HG02571 (cell line): ENCODE measurements around the gene NR6A1.
A peak's percentile ranks its signal among the peaks of the same experiment; 100 is the strongest.

Experiments used
- ATAC-seq: cut with Tn5 transposase; IDR thresholded peaks from one replicate; pipeline ENCODE4 v1.9.1; 2021; ENCODE audit warnings: mild to moderate bottlenecking, moderate library complexity; ENCODE audit not compliant: unreplicated experiment

Gene NR6A1

GRCh38 chr9:124496463-124496862 lies 274.6 kb downstream of the NR6A1 start:
- ATAC-seq: no peak

- ATAC-seq: no peak
Measured at GRCh38 chr9:124496075-124496449, 275.0 kb downstream of the NR6A1 start.

GRCh38 chr9:124495126-124496074 lies 275.7 kb downstream of the NR6A1 start:
- ATAC-seq: no peak

GRCh38 chr9:124493794-124494479 lies 277.2 kb downstream of the NR6A1 start:
- ATAC-seq: peak; percentile 59

- ATAC-seq: no peak
Measured at GRCh38 chr9:124493218-124493617, 277.9 kb downstream of the NR6A1 start.

GRCh38 chr9:124492818-124493217 lies 278.3 kb downstream of the NR6A1 start:
- no peak for ATAC-seq

- no peak for ATAC-seq
Measured at GRCh38 chr9:124491049-124491975, 279.8 kb downstream of the NR6A1 start.

GRCh38 chr9:124490004-124490403 lies 281.1 kb downstream of the NR6A1 start:
- no peak for ATAC-seq

- no peak for ATAC-seq
Measured at GRCh38 chr9:124489222-124489621, 281.9 kb downstream of the NR6A1 start.

GRCh38 chr9:124488641-124489210 lies 282.4 kb downstream of the NR6A1 start:
- ATAC-seq: no peak

GRCh38 chr9:124487260-124488182 lies 283.6 kb downstream of the NR6A1 start:
- ATAC-seq: no peak

- no peak for ATAC-seq
Measured at GRCh38 chr9:124486778-124487259, 284.3 kb downstream of the NR6A1 start.

- ATAC-seq: no peak
Measured at GRCh38 chr9:124485936-124486335, 285.2 kb downstream of the NR6A1 start.

- no peak for ATAC-seq
Measured at GRCh38 chr9:124485201-124485600, 285.9 kb downstream of the NR6A1 start.

- ATAC-seq: no peak
Measured at GRCh38 chr9:124483481-124483880, 287.6 kb downstream of the NR6A1 start.

- ATAC-seq: no peak
Measured at GRCh38 chr9:124482431-124483031, 288.6 kb downstream of the NR6A1 start.

- ATAC-seq: no peak
Measured at GRCh38 chr9:124481115-124481514, 290.0 kb downstream of the NR6A1 start.

GRCh38 chr9:124480621-124480981 lies 290.5 kb downstream of the NR6A1 start:
- ATAC-seq: no peak

GRCh38 chr9:124479947-124480620 lies 291.0 kb downstream of the NR6A1 start:
- no peak for ATAC-seq
